Activated CD4-positive, alpha-beta memory T cell treated with anti-CD3 and anti-CD28 coated beads for 36 hours (primary cell): ENCODE results near the gene KCTD18. TPM values are rescaled to one million over a fixed set of nuclear protein-coding genes. Genes with fewer than 3 reads are reported as not detected.

ENCODE experiments used
- CTCF ChIA-PET: fragments of 350-600 bp; sonication (Branson Sonifier 250); formaldehyde crosslinking; loops from one replicate; lab custom pipeline; 2021; ENCODE audit warnings: antibody characterized with exemption, inconsistent platforms; lab: Charles Lee
- POLR2A ChIA-PET: fragments of 350-600 bp; sonication (Branson Sonifier 250); formaldehyde crosslinking; loops from one replicate; lab custom pipeline; 2021; ENCODE audit warnings: antibody characterized with exemption; lab: Charles Lee
- DNase-seq: peaks from one replicate; pipeline ENCODE4 v3.0.0-alpha.2; 2020
- H3K27ac Mint-ChIP-seq: one replicate; pipeline ENCODE4 v1.8.0; 2021; ENCODE audit warnings: mixed read lengths
- H3K27me3 Mint-ChIP-seq: one replicate; pipeline ENCODE4 v1.8.0; 2021; ENCODE audit warnings: mixed read lengths
- H3K36me3 Mint-ChIP-seq: one replicate; pipeline ENCODE4 v1.8.0; 2021; ENCODE audit warnings: mixed read lengths
- H3K4me1 Mint-ChIP-seq: one replicate; pipeline ENCODE4 v1.8.0; 2021; ENCODE audit warnings: low read depth, mixed read lengths
- H3K4me3 Mint-ChIP-seq: one replicate; pipeline ENCODE4 v1.8.0; 2021; ENCODE audit warnings: mild to moderate bottlenecking, mixed read lengths
- H3K9me3 Mint-ChIP-seq: one replicate; pipeline ENCODE4 v1.8.0; 2021; ENCODE audit warnings: mixed read lengths
- intact Hi-C: fragments of 100-400 bp; cut with micrococcal nuclease; formaldehyde crosslinking; loops from one replicate; pipeline ENCODE4 v1.15.1; 2023
- total RNA-seq, 2 experiments: library from RNA; stranded (reverse); gene quantifications; one replicate each; pipeline ENCODE4 v1.2.3, GENCODE V29; 2021

KCTD18 gene
- total RNA-seq, 2 experiments from 2014 or later = 13.8 to 14.9 TPM

DNA sequence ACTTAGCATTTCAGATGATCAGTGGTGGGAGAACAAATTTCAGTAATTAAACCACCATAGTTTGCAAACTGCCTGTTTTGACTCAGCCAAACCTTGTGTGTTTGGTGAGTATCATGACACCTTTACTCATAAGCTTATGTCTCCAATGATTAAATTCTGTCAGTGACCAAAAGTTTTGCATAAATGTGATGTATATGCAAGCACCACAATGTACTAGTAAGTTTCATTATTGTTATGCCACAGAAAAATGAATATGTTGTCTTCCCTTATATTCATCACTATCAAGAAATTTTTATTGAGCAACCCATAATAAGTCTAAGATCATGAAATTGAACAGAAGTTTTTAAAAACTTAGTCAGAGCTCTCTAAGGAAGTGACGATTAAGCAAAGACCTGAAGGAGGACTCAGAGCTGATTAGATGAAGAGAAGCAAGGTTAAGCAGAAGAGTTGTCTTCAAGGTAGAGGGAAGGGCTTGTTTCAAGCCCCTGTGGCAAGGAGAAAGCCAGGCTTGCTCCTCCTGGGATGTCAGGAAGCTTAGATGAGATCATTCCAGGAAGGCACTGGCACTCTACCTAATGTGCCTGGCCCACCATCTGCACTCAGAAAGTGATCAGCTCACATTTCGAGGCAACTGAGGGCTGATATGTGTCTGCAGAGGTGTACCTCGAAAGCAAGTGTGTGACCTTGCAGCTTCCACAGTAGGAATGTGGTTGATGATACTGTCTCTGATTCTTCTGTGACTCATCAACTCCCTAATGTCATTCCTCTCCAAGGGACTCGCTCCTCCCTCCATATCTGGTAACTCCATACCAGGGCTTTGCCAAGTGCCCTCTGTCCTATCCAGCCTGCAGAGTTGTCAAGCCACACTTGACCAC is 54.7 kb downstream of the KCTD18 start:
- Mint-ChIP-seq H3K4me1 (peaks cover 32% of the 10 kb centered on the region), H3K36me3 (peaks cover 6% of the 10 kb centered on the region), H3K27me3 (no peaks in the 10 kb centered on the region), H3K9me3 (no peaks in the 10 kb centered on the region), H3K27ac (peak overlapping the region; percentile 91), H3K4me3 (no peak overlapping the region)
- peak; percentile 43 for DNase-seq
- POLR2A ChIA-PET = interaction anchor here (0.7 to 4.0 kb wide), 10 partner anchors 9 to 149 kb away, joined by 3 to 44 read pairs (median 4); partner anchors contain the start of gene SPATS2L
- intact Hi-C loops = loop anchor here (1.0 to 2.0 kb wide), 9 partner anchors 8 to 674 kb away; partner anchors contain the start of genes SGO2 and SPATS2L
- CTCF ChIA-PET = interaction anchor here (0.6 to 3.0 kb wide), 11 partner anchors 10 to 475 kb away, joined by 3 to 18 read pairs (median 3); no protein-coding TSS in a partner anchor

DNA sequence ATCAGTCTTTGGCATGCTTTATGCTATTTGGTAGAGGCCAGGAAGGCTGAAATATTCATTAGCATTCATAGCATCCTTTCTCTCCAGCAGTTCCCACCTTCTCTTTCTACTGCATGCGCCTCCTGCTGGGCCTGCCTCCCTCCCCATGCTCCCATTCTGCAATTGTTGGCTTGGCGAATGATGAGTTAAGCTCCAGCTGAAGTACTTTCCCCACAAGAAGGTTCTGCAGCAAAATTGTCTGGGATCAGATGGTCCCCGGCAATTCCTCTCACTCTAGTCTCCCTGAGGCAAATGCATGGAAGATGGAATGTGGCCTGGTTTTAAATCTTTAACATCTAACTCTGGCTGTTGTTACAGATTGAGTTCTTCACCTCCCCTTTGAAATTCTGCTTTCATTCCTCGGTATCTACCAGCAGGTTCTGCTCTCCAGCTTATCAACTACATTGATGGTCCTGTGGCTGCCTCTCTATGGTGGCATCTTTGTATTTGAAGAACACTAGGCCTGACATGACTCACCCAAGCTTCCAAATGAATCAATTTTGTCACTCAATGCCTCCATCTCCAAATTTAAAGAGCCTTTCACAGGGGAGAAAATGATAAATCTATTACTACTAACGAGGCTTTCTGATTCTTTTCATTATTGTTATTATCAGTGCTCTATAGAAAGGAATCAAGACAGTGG is 55.9 kb downstream of the KCTD18 start:
- peaks cover 36% of the 10 kb centered on the region for H3K4me1 Mint-ChIP-seq
- POLR2A ChIA-PET = interaction anchor here (2.1 to 4.0 kb wide), 2 partner anchors 13 to 18 kb away, joined by 5 to 44 read pairs; no protein-coding TSS in a partner anchor
- no peak for DNase-seq
- no peaks in the 10 kb centered on the region for H3K27me3 Mint-ChIP-seq
- intact Hi-C loops = loop anchor here (2.0 kb wide), 1 partner anchor 73 kb away; the partner anchor contains the start of gene SGO2
- H3K9me3 Mint-ChIP-seq = no peaks in the 10 kb centered on the region
- H3K4me3 Mint-ChIP-seq = no peak overlapping the region
- CTCF ChIA-PET = interaction anchor here (0.8 to 3.0 kb wide), 5 partner anchors 14 to 46 kb away, joined by 3 to 18 read pairs (median 5); no protein-coding TSS in a partner anchor
- H3K27ac Mint-ChIP-seq = peak overlapping the region; percentile 91
- H3K36me3 Mint-ChIP-seq = peaks cover 6% of the 10 kb centered on the region

DNA sequence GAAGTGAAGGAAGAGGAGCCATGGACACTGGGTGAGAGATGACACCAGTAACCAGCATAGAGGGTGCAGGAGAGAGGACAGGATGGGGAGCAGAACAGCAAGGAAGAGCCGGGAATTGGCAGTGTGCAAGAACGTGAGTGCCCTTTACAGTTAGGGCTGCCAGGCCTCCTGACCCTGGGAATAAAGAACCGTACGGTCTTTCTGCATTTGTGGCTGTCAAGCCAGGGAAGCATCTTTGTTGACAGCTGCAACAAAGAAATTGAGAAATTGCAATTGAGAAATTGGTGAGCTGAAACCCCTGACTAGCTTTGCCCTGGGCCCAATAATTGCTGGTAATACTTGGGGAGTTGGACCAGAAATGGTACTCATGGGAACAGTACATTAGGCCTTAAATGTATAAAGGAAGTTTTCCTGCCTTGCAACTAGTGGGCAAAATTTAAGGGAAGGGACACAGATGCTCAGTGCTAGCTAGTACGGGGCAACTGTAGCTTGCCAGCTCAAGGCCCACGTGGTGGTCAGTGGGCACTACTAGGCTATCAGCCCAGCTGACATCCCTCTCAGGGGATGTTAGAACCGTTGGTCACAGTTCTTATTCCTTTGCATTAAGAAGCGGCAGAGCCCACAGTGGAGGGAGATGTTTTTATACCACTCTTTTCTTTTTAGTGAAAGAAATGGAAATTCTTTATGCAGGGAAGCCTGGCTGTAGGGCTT is 56.6 kb downstream of the KCTD18 start:
- Mint-ChIP-seq H3K27ac (no peak overlapping the region), H3K4me3 (no peak overlapping the region), H3K27me3 (no peaks in the 10 kb centered on the region), H3K9me3 (no peaks in the 10 kb centered on the region), H3K36me3 (peaks cover 6% of the 10 kb centered on the region), H3K4me1 (peaks cover 43% of the 10 kb centered on the region)
- CTCF ChIA-PET = interaction anchor here (2.6 to 3.0 kb wide), 2 partner anchors 14 to 28 kb away, joined by 10 to 18 read pairs; no protein-coding TSS in a partner anchor
- POLR2A ChIA-PET = interaction anchor here (2.1 to 4.0 kb wide), 2 partner anchors 14 to 18 kb away, joined by 5 to 44 read pairs; no protein-coding TSS in a partner anchor
- intact Hi-C loops = no loop called here
- DNase-seq = no peak

DNA sequence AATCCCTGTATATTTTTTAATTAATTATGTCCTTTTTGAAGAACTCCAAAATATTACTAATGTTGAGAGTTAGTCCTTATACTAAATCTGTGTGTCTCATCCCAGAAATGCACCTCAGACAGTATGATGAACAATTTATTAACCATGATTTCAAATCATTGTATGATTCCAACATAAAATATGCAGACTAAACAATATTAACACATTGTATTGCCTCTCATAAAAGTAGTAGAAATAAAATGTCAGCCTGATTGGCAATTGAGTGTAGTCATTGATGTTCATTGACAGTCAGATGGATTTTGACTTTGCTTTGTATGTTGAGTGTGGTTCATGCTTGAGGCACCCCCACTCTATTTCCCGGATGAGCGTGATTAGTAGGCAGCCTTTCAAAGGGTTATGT is 57.5 kb downstream of the KCTD18 start:
- POLR2A ChIA-PET = no interaction called here
- Mint-ChIP-seq H3K9me3 (no peaks in the 10 kb centered on the region), H3K4me1 (peaks cover 47% of the 10 kb centered on the region), H3K4me3 (no peak overlapping the region), H3K36me3 (peaks cover 6% of the 10 kb centered on the region), H3K27ac (no peak overlapping the region), H3K27me3 (no peaks in the 10 kb centered on the region)
- intact Hi-C loops = no loop called here
- DNase-seq = no peak
- CTCF ChIA-PET = no interaction called here

DNA sequence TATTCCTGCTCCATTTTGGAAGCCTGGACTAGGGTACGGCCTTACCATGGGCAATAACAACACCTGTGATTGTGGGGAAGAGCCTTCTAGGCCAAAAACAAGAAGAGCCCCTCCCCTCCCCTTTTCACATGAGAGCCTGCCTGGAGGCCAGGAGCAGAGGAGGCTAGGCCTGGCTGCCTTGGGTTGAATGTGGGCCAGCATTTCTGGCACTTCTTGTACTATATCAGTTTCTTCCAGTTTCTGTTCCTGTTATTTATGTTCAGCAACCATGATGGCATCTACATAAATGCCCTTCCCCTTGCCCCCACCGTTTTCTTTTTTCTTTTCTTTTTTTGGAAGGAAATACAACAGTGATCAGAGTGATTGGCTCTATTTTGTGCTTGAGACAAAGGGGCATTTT is 58.4 kb downstream of the KCTD18 start:
- Mint-ChIP-seq H3K9me3 (no peaks in the 10 kb centered on the region), H3K4me1 (peaks cover 50% of the 10 kb centered on the region), H3K27me3 (no peaks in the 10 kb centered on the region), H3K4me3 (no peak overlapping the region), H3K27ac (no peak overlapping the region), H3K36me3 (peaks cover 6% of the 10 kb centered on the region)
- intact Hi-C loops = no loop called here
- ChIA-PET CTCF (no interaction called here), POLR2A (no interaction called here)
- DNase-seq = no peak

DNA sequence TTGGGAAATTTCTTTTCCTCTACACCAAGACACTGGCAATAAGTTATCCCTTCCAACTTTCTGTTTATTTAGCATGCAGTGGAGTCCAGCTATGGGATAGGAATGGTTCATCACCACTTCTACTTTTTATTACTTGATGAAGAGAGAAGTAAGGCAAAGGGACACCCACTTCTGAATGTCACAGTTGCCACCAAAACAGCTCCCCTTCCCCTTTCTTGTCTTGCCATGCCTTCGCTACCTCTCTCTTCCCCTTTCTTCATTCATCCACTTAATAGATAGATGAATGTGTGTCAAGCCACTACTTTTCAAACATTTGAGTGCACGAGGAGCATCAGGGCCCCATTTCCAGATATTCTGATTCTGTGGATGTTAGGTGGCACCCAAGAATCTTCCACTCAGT is 59.6 kb downstream of the KCTD18 start:
- Mint-ChIP-seq H3K4me3 (no peak overlapping the region), H3K27ac (no peak overlapping the region), H3K36me3 (peaks cover 6% of the 10 kb centered on the region), H3K4me1 (peaks cover 42% of the 10 kb centered on the region), H3K9me3 (no peaks in the 10 kb centered on the region), H3K27me3 (no peaks in the 10 kb centered on the region)
- DNase-seq = no peak
- CTCF ChIA-PET = interaction anchor here (1.0 to 2.2 kb wide), 3 partner anchors 22 to 33 kb away, joined by 3 to 9 read pairs (median 4); no protein-coding TSS in a partner anchor
- POLR2A ChIA-PET = no interaction called here
- intact Hi-C loops = no loop called here

DNA sequence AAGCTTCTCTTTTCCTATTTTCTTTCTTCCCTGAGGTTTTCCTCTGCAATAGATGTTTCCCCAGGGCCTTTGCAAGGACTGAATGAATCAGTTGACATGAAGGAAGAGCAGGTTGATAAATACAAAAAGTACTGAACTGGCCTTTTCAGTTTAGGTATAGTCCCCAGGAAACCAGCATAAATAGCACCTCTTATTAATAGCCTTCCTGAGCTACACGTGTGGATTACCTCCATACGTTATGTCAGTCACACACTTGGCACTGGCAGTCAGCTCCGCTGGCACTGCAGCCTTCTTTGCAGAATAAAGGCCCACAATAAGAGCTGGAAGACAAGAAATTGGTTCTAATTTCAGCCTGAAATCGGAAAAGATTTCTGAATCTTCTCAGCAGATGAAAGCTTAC is 60.7 kb downstream of the KCTD18 start:
- DNase-seq = no peak
- H3K36me3 Mint-ChIP-seq = peaks cover 6% of the 10 kb centered on the region
- H3K4me3 Mint-ChIP-seq = no peak overlapping the region
- H3K27ac Mint-ChIP-seq = no peak overlapping the region
- POLR2A ChIA-PET = interaction anchor here (1.2 kb wide), 1 partner anchor 18 kb away, joined by 3 read pairs; no protein-coding TSS in a partner anchor
- no peaks in the 10 kb centered on the region for H3K27me3 Mint-ChIP-seq
- peaks cover 32% of the 10 kb centered on the region for H3K4me1 Mint-ChIP-seq
- intact Hi-C loops = no loop called here
- H3K9me3 Mint-ChIP-seq = no peaks in the 10 kb centered on the region
- CTCF ChIA-PET = interaction anchor here (0.6 to 2.2 kb wide), 3 partner anchors 32 to 369 kb away, joined by 3 to 9 read pairs (median 3); no protein-coding TSS in a partner anchor

DNA sequence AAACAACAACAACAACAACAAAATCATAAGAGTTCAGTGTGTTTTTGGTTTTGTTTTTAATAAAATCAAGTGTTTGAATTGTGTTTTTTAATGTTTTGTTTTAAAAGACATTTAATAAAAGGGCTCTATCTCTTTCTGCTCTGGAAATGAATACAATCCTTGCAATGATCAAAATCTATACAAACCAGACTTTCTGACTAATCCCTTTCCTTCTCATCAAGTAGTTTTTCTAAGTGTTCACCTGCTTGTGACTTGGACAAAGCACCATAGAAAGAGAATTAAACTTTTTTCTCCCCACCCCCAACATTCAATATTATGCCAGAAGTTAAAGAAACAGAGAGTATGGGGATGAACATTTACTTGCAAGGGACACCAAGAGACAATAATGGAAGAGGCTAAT is 61.4 kb downstream of the KCTD18 start:
- Mint-ChIP-seq H3K4me3 (no peak overlapping the region), H3K4me1 (peaks cover 28% of the 10 kb centered on the region), H3K36me3 (peaks cover 6% of the 10 kb centered on the region), H3K27ac (peak overlapping the region; percentile 2), H3K27me3 (no peaks in the 10 kb centered on the region), H3K9me3 (no peaks in the 10 kb centered on the region)
- POLR2A ChIA-PET = interaction anchor here (1.2 kb wide), 1 partner anchor 19 kb away, joined by 3 read pairs; no protein-coding TSS in a partner anchor
- CTCF ChIA-PET = interaction anchor here (1.6 to 2.2 kb wide), 2 partner anchors 22 to 35 kb away, joined by 5 to 9 read pairs; no protein-coding TSS in a partner anchor
- no peak for DNase-seq
- intact Hi-C loops = no loop called here

DNA sequence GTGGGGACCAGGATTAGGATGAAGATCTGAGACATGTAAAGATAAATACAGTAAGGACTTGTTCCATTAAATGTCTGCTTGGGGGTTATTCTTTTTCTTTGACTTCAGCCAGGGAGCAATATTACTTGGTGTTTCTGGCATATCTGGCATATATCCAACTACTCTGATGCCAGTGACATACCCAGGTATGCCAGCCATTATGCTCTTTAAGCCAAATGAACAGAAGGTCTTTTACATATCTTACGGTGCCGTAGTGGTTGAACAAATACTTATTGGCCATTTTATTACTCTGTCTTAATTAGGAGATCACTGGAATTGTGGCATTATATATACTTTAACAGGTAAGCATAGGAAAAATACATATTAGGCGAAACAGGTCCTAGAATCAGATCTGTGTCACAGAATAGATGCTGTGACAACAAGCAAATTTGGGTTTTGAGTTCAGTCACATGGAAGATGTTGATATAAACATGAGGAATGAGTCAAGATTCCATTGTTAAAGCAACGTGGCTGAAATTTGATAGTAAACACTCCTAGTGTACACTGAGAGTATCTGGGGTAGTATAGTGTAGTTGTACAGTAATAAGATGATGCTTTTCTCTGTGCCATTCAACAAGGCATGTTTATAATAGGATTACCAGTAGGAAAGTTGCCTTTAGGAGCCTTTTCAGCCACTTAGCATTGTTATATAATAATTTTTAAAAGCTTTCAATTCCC is 62.6 kb downstream of the KCTD18 start:
- Mint-ChIP-seq H3K36me3 (peaks cover 4% of the 10 kb centered on the region), H3K27ac (no peak overlapping the region), H3K9me3 (no peaks in the 10 kb centered on the region), H3K27me3 (no peaks in the 10 kb centered on the region), H3K4me3 (no peak overlapping the region), H3K4me1 (peaks cover 28% of the 10 kb centered on the region)
- DNase-seq = no peak
- CTCF ChIA-PET = interaction anchor here (1.6 kb wide), 1 partner anchor 24 kb away, joined by 5 read pairs; no protein-coding TSS in a partner anchor
- intact Hi-C loops = loop anchor here (1.0 kb wide), 1 partner anchor 8 kb away; no protein-coding TSS in a partner anchor
- POLR2A ChIA-PET = no interaction called here

DNA sequence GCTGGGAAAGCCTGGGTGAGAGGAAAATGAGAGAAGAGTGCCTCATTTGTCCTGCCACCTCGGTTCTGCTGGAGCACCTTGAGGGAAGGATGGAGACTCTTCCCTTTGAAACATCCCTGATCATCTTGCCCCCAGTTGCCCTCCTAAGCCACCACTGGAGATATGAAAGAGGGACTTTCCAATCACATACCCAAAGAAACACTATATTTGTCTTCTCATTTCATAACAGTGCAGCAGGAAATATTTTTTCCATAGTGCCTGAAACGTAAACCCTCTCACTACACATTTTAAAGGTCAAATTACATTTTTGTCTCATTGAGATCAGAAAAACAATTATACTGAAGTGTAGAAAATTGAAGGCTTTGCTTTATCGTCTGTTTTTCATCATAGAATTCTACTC is 63.3 kb downstream of the KCTD18 start:
- peaks cover 4% of the 10 kb centered on the region for H3K36me3 Mint-ChIP-seq
- POLR2A ChIA-PET = no interaction called here

More for the DNA sequence above, 63.3 kb downstream of the KCTD18 start:
- CTCF ChIA-PET = no interaction called here
- intact Hi-C loops = loop anchor here (1.0 kb wide), 1 partner anchor 9 kb away; no protein-coding TSS in a partner anchor
- peaks cover 28% of the 10 kb centered on the region for H3K4me1 Mint-ChIP-seq
- H3K27me3 Mint-ChIP-seq = no peaks in the 10 kb centered on the region
- H3K4me3 Mint-ChIP-seq = no peak overlapping the region
- DNase-seq = no peak
- no peak overlapping the region for H3K27ac Mint-ChIP-seq
- H3K9me3 Mint-ChIP-seq = no peaks in the 10 kb centered on the region
